ENCODE results near the gene NDUFA12.

- no peak for TF ChIP-seq EZH2phosphoT487 (IDR thresholded peaks at IDR 0.05; ENCODE audit: borderline replicate concordance)
- TF ChIP-seq CTCF (conservative IDR thresholded peaks at IDR 0.05; ENCODE audit: low read length) = no peak
These were observed 14.0 kb upstream of the NDUFA12 start for GRCh38 chr12:95017482-95017881.
